ENCODE measurements around the gene HAPLN1.

DNA sequence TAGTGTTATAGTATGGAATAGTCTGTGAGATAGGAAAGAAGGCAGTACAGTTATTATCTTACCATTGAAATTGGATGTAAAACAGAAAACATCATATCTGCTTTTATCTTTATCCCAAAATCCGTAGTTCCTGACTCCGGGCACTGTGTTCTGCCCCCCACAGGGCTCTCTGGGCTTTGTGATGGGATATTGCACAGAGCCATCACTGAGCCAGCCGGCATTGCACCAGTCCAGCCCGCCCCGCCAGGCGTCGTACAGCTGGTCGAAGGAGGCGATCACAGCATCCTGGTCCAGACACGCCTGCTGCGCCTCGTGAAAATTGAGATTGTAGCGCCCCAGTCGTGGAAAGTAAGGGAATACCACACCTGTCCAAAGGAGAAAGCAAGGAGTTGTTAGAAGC, 76.4 kb downstream of the HAPLN1 start:
- TF ChIP-seq, protein P1, sequence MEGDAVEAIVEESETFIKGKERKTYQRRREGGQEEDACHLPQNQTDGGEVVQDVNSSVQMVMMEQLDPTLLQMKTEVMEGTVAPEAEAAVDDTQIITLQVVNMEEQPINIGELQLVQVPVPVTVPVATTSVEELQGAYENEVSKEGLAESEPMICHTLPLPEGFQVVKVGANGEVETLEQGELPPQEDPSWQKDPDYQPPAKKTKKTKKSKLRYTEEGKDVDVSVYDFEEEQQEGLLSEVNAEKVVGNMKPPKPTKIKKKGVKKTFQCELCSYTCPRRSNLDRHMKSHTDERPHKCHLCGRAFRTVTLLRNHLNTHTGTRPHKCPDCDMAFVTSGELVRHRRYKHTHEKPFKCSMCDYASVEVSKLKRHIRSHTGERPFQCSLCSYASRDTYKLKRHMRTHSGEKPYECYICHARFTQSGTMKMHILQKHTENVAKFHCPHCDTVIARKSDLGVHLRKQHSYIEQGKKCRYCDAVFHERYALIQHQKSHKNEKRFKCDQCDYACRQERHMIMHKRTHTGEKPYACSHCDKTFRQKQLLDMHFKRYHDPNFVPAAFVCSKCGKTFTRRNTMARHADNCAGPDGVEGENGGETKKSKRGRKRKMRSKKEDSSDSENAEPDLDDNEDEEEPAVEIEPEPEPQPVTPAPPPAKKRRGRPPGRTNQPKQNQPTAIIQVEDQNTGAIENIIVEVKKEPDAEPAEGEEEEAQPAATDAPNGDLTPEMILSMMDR (IDR thresholded peaks at IDR 0.05), result no peak
- TF ChIP-seq POLR2A (IDR thresholded peaks at IDR 0.05), result no peak
